Inflammatory macrophage treated with lipopolysaccharide for 1 hour (primary cell): ENCODE results near the gene RNASEH2C.
"Not testable (repeated sequence)": the region's sequence is repeated elsewhere in the genome, so short reads cannot be mapped to it uniquely, and the experiment has no call there.

ENCODE experiments used
- DNase-seq, 2 donors: peaks; one replicate each; pipeline ENCODE4 v3.0.0-alpha.2; 2020 to 2022

RNASEH2C gene

GRCh38 chr11:65720211-65720934 is at the start of gene RNASEH2C:
TSS of gene RNASEH2C (minus strand) at chr11:65720798. CDS start at chr11:65720758, 40 bp downstream.
- peak; percentile 84 to 89 for DNase-seq

- DNase-seq: peak; percentile 45 to 63
These were observed 47.2 kb upstream of the RNASEH2C start for GRCh38 chr11:65767806-65768205.

- DNase-seq: no peak
These were observed 46.8 kb upstream of the RNASEH2C start for GRCh38 chr11:65767406-65767805.

- DNase-seq: peak; percentile 27 to 37
These were observed 45.9 kb upstream of the RNASEH2C start for GRCh38 chr11:65766535-65766934.

- no peak for DNase-seq
These were observed 43.8 kb upstream of the RNASEH2C start for GRCh38 chr11:65764434-65764833.

- DNase-seq: not testable (repeated sequence)
These were observed 42.2 kb upstream of the RNASEH2C start for GRCh38 chr11:65762816-65763215.

- not testable (repeated sequence) for DNase-seq
These were observed 41.6 kb upstream of the RNASEH2C start for GRCh38 chr11:65762169-65762568.

- DNase-seq: no peak
These were observed 24.5 kb upstream of the RNASEH2C start for GRCh38 chr11:65745049-65745448.

- DNase-seq: no peak
These were observed 24.1 kb upstream of the RNASEH2C start for GRCh38 chr11:65744699-65745042.

- DNase-seq: peak; percentile 55 to 64
These were observed 23.6 kb upstream of the RNASEH2C start for GRCh38 chr11:65744026-65744698.

GRCh38 chr11:65743681-65744025 is 23.1 kb upstream of the RNASEH2C start:
- DNase-seq: no peak

GRCh38 chr11:65742353-65742752 is 21.8 kb upstream of the RNASEH2C start:
- DNase-seq: no peak

- DNase-seq: no peak
These were observed 20.6 kb upstream of the RNASEH2C start for GRCh38 chr11:65741185-65741584.

GRCh38 chr11:65739022-65739421 is 18.4 kb upstream of the RNASEH2C start:
- DNase-seq: no peak

GRCh38 chr11:65736810-65737209 is 16.2 kb upstream of the RNASEH2C start:
- no peak for DNase-seq

GRCh38 chr11:65735111-65735510 is 14.5 kb upstream of the RNASEH2C start:
- DNase-seq: not testable (repeated sequence)

- DNase-seq: no peak
These were observed 9.9 kb upstream of the RNASEH2C start for GRCh38 chr11:65730461-65730860.

GRCh38 chr11:65727865-65728264 is 7.3 kb upstream of the RNASEH2C start:
- DNase-seq: no peak

- peak; percentile 17 to 31 for DNase-seq
These were observed 6.1 kb upstream of the RNASEH2C start for GRCh38 chr11:65726660-65727059.

GRCh38 chr11:65722261-65722660 is 1.7 kb upstream of the RNASEH2C start:
- DNase-seq: no peak

GRCh38 chr11:65719871-65720210 is 757 bp downstream of the RNASEH2C start:
- DNase-seq: peak; percentile 18 to 22

GRCh38 chr11:65718964-65719492 is 1.6 kb downstream of the RNASEH2C start:
- no peak for DNase-seq

- DNase-seq: no peak
These were observed 2.1 kb downstream of the RNASEH2C start for GRCh38 chr11:65718531-65718930.

GRCh38 chr11:65717906-65718305 is 2.7 kb downstream of the RNASEH2C start:
- no peak for DNase-seq
